MCF 10A (cell line): ENCODE data around the gene SSH2. TPM values are rescaled to one million over a fixed set of nuclear protein-coding genes. Genes with fewer than 3 reads are reported as not detected.

Source experiments
- BruUV-seq: library from RNA; stranded (reverse); fragments of 400-500 nt; replicated peaks from 2 replicates; lab custom pipeline; 2021; lab: Mats Ljungman, UMichigan
- CTCF ChIA-PET: fragments of 300-600 bp; sonication (Branson Sonifier 250); formaldehyde crosslinking; extraction: SDS; loops from one replicate; lab custom pipeline; 2021; ENCODE audit warnings: antibody characterized with exemption, inconsistent platforms; lab: Yijun Ruan, JAX
- POLR2A ChIA-PET: fragments of 300-600, 350-650 bp; sonication (Branson Sonifier 250); formaldehyde crosslinking; extraction: SDS; loops from one replicate; lab custom pipeline; 2020; ENCODE audit warnings: antibody characterized with exemption, inconsistent platforms; lab: Yijun Ruan, JAX
- DNase-seq: peaks from one replicate; pipeline ENCODE4 v3.0.0-alpha.2; 2018; ENCODE audit not compliant: unreplicated experiment
- H3K27ac Mint-ChIP-seq: one replicate; pipeline ENCODE4 v1.8.0; 2022; ENCODE audit warnings: mild to moderate bottlenecking, low read depth, mixed read lengths; ENCODE audit not compliant: unreplicated experiment
- H3K27me3 Mint-ChIP-seq: one replicate; pipeline ENCODE4 v1.8.0; 2022; ENCODE audit warnings: mixed read lengths; ENCODE audit not compliant: insufficient read depth, unreplicated experiment
- H3K36me3 Mint-ChIP-seq: one replicate; pipeline ENCODE4 v1.8.0; 2022; ENCODE audit warnings: mild to moderate bottlenecking, moderate library complexity, mixed read lengths; ENCODE audit not compliant: insufficient read depth, unreplicated experiment
- H3K4me1 Mint-ChIP-seq: one replicate; pipeline ENCODE4 v1.8.0; 2022; ENCODE audit warnings: mixed read lengths; ENCODE audit not compliant: insufficient read depth, unreplicated experiment
- H3K4me3 Mint-ChIP-seq: one replicate; pipeline ENCODE4 v1.8.0; 2022; ENCODE audit warnings: mild to moderate bottlenecking, moderate library complexity, mixed read lengths; ENCODE audit not compliant: unreplicated experiment
- H3K9me3 Mint-ChIP-seq: one replicate; pipeline ENCODE4 v1.8.0; 2022; ENCODE audit warnings: mixed read lengths; ENCODE audit not compliant: unreplicated experiment
- intact Hi-C: fragments of 100-400 bp; cut with micrococcal nuclease; formaldehyde crosslinking; loops from 2 replicates; pipeline ENCODE4 v1.14.1; 2022
- total RNA-seq: library from RNA; stranded (reverse); gene quantifications from 2 replicates; pipeline ENCODE4 v1.2.3, GENCODE V29; 2022
- TF ChIP-seq, protein P1 (sequence below): fragments of 200-600 bp; IDR thresholded peaks from one replicate; pipeline ENCODE4 v1.8.0; 2022; ENCODE audit warnings: antibody characterized with exemption, mild to moderate bottlenecking; ENCODE audit not compliant: unreplicated experiment

SSH2 gene
- total RNA-seq, 1 experiment from 2014 or later: 21.9 TPM

DNA sequence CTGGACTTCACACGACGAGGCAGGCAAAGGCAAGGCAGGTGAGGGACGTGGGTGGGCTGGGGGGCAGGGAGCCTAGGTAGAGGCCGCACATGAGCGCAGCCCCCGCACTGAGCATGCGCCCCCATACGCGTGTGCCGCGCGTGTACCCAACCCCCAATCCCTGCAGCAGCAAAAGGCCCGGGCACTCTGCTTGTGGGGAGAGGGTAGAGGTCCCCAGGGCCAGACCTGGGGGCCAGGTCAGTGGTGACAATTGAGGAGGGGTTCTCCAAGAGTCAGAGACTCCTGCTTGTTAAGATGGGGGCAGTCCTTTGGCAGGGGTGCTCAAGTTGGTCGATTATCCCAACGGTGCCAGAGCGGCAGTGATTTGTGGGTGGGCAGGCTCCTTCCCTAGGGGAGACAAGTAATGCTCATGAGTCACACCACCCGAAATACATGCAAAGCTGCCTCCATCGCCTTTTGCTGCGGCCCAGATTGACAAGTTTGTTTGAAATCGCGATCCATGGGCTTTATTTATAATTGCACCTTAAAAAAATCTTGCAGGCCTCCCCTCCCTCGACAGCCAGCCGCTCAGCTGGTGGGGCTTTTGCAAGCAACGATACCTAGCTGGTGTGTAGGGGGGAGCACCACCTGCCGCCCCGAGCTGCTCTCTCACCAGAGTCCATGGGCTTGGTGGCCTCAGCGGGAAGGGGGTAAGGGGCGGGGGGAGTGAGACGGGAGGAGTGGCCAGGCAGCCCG is 339.4 kb downstream of the SSH2 start:
- H3K36me3 Mint-ChIP-seq: peaks cover 14% of the 10 kb centered on the region
- CTCF ChIA-PET: interaction anchor here (0.6 to 5.0 kb wide), 7 partner anchors 9 to 220 kb away, joined by 3 to 89 read pairs (median 5); partner anchors contain the start of genes ABHD15 and TP53I13
- H3K4me3 Mint-ChIP-seq: peak overlapping the region; percentile 82
- TF ChIP-seq, protein P1, sequence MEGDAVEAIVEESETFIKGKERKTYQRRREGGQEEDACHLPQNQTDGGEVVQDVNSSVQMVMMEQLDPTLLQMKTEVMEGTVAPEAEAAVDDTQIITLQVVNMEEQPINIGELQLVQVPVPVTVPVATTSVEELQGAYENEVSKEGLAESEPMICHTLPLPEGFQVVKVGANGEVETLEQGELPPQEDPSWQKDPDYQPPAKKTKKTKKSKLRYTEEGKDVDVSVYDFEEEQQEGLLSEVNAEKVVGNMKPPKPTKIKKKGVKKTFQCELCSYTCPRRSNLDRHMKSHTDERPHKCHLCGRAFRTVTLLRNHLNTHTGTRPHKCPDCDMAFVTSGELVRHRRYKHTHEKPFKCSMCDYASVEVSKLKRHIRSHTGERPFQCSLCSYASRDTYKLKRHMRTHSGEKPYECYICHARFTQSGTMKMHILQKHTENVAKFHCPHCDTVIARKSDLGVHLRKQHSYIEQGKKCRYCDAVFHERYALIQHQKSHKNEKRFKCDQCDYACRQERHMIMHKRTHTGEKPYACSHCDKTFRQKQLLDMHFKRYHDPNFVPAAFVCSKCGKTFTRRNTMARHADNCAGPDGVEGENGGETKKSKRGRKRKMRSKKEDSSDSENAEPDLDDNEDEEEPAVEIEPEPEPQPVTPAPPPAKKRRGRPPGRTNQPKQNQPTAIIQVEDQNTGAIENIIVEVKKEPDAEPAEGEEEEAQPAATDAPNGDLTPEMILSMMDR: no peak
- BruUV-seq: no TSS peak
- POLR2A ChIA-PET: interaction anchor here (0.6 to 4.8 kb wide), 13 partner anchors 8 to 450 kb away, joined by 3 to 81 read pairs (median 11); partner anchors contain the start of genes ABHD15, NUFIP2, SSH2 and TAOK1
- H3K4me1 Mint-ChIP-seq: peaks cover 23% of the 10 kb centered on the region
- no peaks in the 10 kb centered on the region for H3K9me3 Mint-ChIP-seq
- H3K27me3 Mint-ChIP-seq: no peaks in the 10 kb centered on the region
- DNase-seq: peak; percentile 60
- intact Hi-C loops: loop anchor here (1.0 to 2.0 kb wide), 4 partner anchors 10 to 340 kb away; partner anchors contain the start of genes SSH2 and TP53I13
- H3K27ac Mint-ChIP-seq: peak overlapping the region; percentile 85

DNA sequence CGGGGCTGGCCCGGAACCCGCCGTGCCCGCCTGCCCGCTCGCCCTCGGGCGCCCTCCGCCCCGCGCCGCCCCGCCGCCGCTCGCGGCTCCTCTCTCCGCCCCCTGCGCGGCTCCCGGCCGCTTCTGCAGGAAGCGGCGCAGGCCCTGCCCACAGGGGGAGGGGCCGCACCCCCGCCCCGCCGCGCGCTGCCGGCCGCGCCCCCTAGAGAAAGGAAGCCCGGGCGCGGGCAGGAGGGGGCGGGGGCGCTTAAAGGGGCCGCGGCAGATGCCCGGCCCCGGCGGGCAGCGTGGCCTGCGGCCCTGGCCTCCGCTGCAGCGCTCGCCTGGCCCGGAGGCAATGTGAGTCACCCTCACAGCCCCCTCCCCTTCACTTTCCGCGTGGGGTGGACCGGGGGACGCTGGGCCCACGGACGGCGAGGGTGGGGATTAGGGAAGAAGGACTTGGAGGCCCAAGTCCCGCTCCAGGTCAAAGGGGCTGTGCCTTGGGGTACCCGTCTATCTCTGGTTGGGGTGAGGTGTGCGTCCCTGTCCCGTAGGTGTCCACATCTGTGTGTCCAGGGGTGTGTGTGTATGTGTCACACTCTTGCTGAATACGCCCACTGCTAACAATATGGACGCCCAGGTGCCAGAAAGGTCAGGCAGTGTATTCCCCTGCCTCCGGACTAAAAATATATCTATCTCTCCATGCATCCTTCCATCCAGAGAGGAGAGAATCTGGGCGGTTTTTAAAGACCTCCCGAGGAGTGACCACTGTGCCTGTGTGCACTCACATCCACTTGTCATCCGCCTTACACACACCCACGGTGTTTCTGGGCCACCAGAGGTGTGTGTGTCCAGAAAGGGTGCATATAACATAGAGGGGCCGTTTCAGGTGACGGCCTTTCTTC is 340.3 kb downstream of the SSH2 start, which contains the start of gene GIT1:
GIT1 (minus strand) TSS at position 125 of the 887 bp plus-strand sequence. CDS start 270 bp downstream, outside the sequence.
- Mint-ChIP-seq H3K9me3 (no peaks in the 10 kb centered on the region), H3K4me1 (peaks cover 23% of the 10 kb centered on the region), H3K27ac (peak within 1 kb of the TSS; percentile 82), H3K36me3 (peaks cover 17% of the 10 kb centered on the region), H3K27me3 (no peaks in the 10 kb centered on the region), H3K4me3 (peak within 1 kb of the TSS; percentile 83)
- no TSS peak for BruUV-seq
- intact Hi-C loops: loop anchor here (2.0 kb wide), 3 partner anchors 21 to 341 kb away; partner anchors contain the start of genes SSH2 and TP53I13
- TF ChIP-seq, protein P1: no peak
- ChIA-PET POLR2A (interaction anchor here (2.7 kb wide), 1 partner anchor 20 kb away, joined by 10 read pairs; no protein-coding TSS in a partner anchor), CTCF (interaction anchor here (3.3 to 5.0 kb wide), 2 partner anchors 9 to 18 kb away, joined by 57 to 89 read pairs; partner anchors contain the start of genes ABHD15 and TP53I13)
- DNase-seq: peak; percentile 83

DNA sequence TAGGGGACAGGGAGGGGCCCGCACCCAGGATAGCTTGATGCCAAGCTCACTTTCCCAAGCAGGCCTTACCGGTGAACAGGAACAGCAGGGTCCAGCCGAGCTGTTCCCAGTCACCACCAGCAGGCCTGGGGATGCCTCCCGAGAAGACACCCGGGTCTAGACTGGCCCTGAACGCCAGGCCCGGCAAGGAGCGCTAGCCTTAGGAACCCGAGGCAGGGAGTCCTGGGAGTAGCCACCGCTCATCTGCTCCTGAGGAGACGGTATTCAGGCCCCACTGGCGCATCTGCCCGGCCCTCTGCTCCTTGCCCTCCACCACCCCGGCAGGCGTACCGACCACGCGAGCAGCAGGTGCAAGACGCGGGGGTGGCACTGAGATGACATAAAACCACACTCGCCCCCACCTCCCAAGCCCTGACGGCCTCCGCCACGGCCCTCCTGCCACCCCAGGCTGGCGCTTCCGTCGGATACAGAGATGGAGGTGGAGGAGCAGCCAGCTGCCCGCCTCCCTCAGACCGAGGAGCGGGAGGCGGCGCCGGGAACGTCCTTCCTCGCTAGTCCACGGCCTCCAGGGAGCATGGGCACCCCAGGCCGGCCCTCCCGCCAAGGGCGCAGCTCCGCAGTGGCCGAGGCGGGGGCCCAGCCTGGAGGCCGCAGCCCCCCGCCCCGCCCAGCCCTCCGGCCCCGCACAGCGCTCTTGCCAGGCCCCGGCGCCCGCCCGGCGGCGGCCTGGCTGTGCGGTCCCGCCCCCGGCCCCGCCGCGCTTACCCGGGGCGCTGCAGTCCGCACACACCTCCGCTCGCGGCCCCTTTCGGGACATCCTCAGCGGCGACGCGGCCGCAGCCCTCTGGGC is 341.2 kb downstream of the SSH2 start:
- TF ChIP-seq, protein P1: no peak
- Mint-ChIP-seq H3K9me3 (no peaks in the 10 kb centered on the region), H3K27me3 (no peaks in the 10 kb centered on the region), H3K27ac (peak overlapping the region; percentile 82), H3K4me3 (peak overlapping the region; percentile 83), H3K4me1 (peaks cover 32% of the 10 kb centered on the region), H3K36me3 (peaks cover 17% of the 10 kb centered on the region)
- CTCF ChIA-PET: interaction anchor here (0.6 to 1.3 kb wide), 6 partner anchors 9 to 862 kb away, joined by 3 to 5 read pairs (median 4); no protein-coding TSS in a partner anchor
- intact Hi-C loops: no loop called here
- no TSS peak for BruUV-seq
- POLR2A ChIA-PET: interaction anchor here (0.6 to 2.7 kb wide), 7 partner anchors 19 to 339 kb away, joined by 3 to 10 read pairs (median 4); no protein-coding TSS in a partner anchor
- DNase-seq: peak; percentile 20
